HepG2 (cell line): ENCODE measurements around the gene MYH7. TPM values are rescaled to one million over a fixed set of nuclear protein-coding genes. Genes with fewer than 3 reads are reported as not detected.
A peak's percentile ranks its signal among the peaks of the same experiment; 100 is the strongest.

Source experiments
- AHR ChIP-seq: IDR thresholded peaks from 2 replicates; pipeline ENCODE4 v1.6.1; 2018; ENCODE audit warnings: missing genetic modification reagents, missing compliant biosample characterization
- ATF7-NPFF ChIP-seq: sonication (generic); formaldehyde crosslinking; IDR thresholded peaks from 2 replicates; pipeline ENCODE4 v1.8.1; 2023; ENCODE audit warnings: mild to moderate bottlenecking, low read depth, missing genetic modification reagents, moderate library complexity
- ETV5 ChIP-seq: IDR thresholded peaks from 2 replicates; pipeline ENCODE4 v1.6.1; 2018; ENCODE audit warnings: missing biosample characterization, missing genetic modification reagents, inconsistent platforms, borderline replicate concordance
- FOSL1 ChIP-seq: sonication (generic); formaldehyde crosslinking; IDR thresholded peaks from 2 replicates; pipeline ENCODE4 v1.9.0; 2021; ENCODE audit warnings: missing genetic modification reagents, borderline replicate concordance
- KAT2B ChIP-seq: fragments of 150-350 bp; IDR thresholded peaks from 2 replicates; pipeline ENCODE4 v1.6.1; 2014; ENCODE audit warnings: low read depth, low read length, borderline replicate concordance
- KAT7 ChIP-seq: IDR thresholded peaks from 2 replicates; pipeline ENCODE4 v1.6.1; 2018; ENCODE audit warnings: borderline replicate concordance, missing compliant biosample characterization
- MIER3 ChIP-seq: IDR thresholded peaks from 2 replicates; pipeline ENCODE4 v1.6.1; 2016; ENCODE audit warnings: missing compliant biosample characterization, borderline replicate concordance
- NR2F6 ChIP-seq, 2 experiments: IDR thresholded peaks; 2 replicates each; pipeline ENCODE4 v1.6.1; 2016; ENCODE audit warnings: antibody characterized with exemption in 1 of 2, mild to moderate bottlenecking in 1 of 2
- RXRA ChIP-seq: sonication (generic); formaldehyde crosslinking; IDR thresholded peaks from 2 replicates; pipeline ENCODE4 v1.5.1; 2020; ENCODE audit warnings: missing genetic modification reagents
- ZNF510 ChIP-seq: sonication (generic); formaldehyde crosslinking; IDR thresholded peaks from 2 replicates; pipeline ENCODE4 v1.4.0; 2020; ENCODE audit warnings: low read depth, mild to moderate bottlenecking, missing genetic modification reagents
- ZZZ3 ChIP-seq: sonication (generic); formaldehyde crosslinking; IDR thresholded peaks from 2 replicates; pipeline ENCODE4 v1.4.0; 2020; ENCODE audit warnings: missing genetic modification reagents, mild to moderate bottlenecking, borderline replicate concordance
- polyA plus RNA-seq, 8 experiments: library from polyadenylated mRNA; depleted of rRNA in 3 of 8; stranded (reverse) in 7 of 8; unstranded in 1 of 8; fragments of >200 nt; fragmentation: Illumina TruSeq in 4 of 8; extraction: Trizol in 4 of 8; gene quantifications; 2 replicates each; pipeline versions ENCODE4 v1.2.1 to v1.2.3, GENCODE V29; 2011 to 2016; ENCODE audit warnings: low read depth in 4 of 8, missing spikeins in 1 of 8, mixed read lengths in 1 of 8; ENCODE audit not compliant: insufficient read depth in 1 of 8
- total RNA-seq, 5 experiments: library from RNA; depleted of rRNA; stranded (reverse); fragments of >200 nt; fragmentation: Illumina TruSeq; extraction: Trizol; gene quantifications; 2 replicates each; pipeline ENCODE4 v1.2.3, GENCODE V29; 2016; ENCODE audit warnings: low read depth in 1 of 5
- TF ChIP-seq, protein P1 (sequence below), 2 experiments: sonication (generic) in 1 of 2; formaldehyde crosslinking in 1 of 2; IDR thresholded peaks; 2 replicates each; pipeline versions ENCODE4 v1.6.1 to v1.9.0; 2014 to 2022; ENCODE audit warnings: antibody characterized with exemption in 1 of 2, borderline replicate concordance in 1 of 2, inconsistent platforms in 1 of 2, low read depth in 1 of 2, missing genetic modification reagents in 1 of 2
- TF ChIP-seq, protein P2 (sequence below): sonication (generic); formaldehyde crosslinking; IDR thresholded peaks from 2 replicates; pipeline ENCODE4 v1.8.0; 2022; ENCODE audit warnings: missing genetic modification reagents, mild to moderate bottlenecking, moderate library complexity, borderline replicate concordance
- TF ChIP-seq, protein P3 (sequence below): sonication (generic); formaldehyde crosslinking; IDR thresholded peaks from 2 replicates; pipeline ENCODE4 v1.5.0; 2020; ENCODE audit warnings: missing genetic modification reagents
- TF ChIP-seq, protein P4 (sequence below): sonication (generic); formaldehyde crosslinking; IDR thresholded peaks from 2 replicates; pipeline ENCODE4 v1.5.0; 2020; ENCODE audit warnings: mild to moderate bottlenecking, low read depth, missing genetic modification reagents, borderline replicate concordance

The MYH7 gene
- total and polyA plus RNA-seq, 2 of the 13 experiments (the other 11 are each of a cell fraction or from before 2014, with no cell fraction given) = 0.04 TPM; not detected in 1

DNA sequence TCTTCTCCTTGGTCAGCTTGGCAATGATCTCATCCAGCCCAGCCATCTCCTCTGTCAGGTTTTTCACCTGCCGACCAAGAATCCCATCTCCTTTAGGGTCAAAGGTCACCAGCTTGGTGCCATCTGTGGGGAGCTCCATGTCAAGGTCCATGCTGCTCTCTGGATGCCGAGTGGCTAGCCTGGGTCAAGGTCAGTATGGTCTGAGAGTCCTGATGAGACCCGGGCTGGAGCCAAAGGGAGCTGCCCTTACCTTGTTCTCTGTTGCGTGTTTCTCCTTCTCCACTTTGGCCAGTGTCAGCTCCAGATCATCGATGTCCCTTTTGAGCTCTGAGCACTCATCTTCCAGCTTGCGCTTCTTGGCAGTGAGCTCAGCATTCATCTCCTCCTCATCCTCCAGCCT lies 11.8 kb downstream of the MYH7 start (continued):
- no peak for TF ChIP-seq AHR
- TF ChIP-seq KAT7 (CRISPR knock-in tag) = no peak
- no peak for TF ChIP-seq ZNF510 (CRISPR knock-in tag)
- no peak for TF ChIP-seq ATF7-NPFF (CRISPR knock-in tag)
- TF ChIP-seq, protein P1, sequence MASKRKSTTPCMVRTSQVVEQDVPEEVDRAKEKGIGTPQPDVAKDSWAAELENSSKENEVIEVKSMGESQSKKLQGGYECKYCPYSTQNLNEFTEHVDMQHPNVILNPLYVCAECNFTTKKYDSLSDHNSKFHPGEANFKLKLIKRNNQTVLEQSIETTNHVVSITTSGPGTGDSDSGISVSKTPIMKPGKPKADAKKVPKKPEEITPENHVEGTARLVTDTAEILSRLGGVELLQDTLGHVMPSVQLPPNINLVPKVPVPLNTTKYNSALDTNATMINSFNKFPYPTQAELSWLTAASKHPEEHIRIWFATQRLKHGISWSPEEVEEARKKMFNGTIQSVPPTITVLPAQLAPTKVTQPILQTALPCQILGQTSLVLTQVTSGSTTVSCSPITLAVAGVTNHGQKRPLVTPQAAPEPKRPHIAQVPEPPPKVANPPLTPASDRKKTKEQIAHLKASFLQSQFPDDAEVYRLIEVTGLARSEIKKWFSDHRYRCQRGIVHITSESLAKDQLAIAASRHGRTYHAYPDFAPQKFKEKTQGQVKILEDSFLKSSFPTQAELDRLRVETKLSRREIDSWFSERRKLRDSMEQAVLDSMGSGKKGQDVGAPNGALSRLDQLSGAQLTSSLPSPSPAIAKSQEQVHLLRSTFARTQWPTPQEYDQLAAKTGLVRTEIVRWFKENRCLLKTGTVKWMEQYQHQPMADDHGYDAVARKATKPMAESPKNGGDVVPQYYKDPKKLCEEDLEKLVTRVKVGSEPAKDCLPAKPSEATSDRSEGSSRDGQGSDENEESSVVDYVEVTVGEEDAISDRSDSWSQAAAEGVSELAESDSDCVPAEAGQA (IDR thresholded peaks at IDR 0.05; ENCODE audit: low read depth) = no peak
- TF ChIP-seq, protein P1 (CRISPR knock-in tag; IDR thresholded peaks at IDR 0.05; ENCODE audit: borderline replicate concordance) = no peak
- TF ChIP-seq, protein P2, sequence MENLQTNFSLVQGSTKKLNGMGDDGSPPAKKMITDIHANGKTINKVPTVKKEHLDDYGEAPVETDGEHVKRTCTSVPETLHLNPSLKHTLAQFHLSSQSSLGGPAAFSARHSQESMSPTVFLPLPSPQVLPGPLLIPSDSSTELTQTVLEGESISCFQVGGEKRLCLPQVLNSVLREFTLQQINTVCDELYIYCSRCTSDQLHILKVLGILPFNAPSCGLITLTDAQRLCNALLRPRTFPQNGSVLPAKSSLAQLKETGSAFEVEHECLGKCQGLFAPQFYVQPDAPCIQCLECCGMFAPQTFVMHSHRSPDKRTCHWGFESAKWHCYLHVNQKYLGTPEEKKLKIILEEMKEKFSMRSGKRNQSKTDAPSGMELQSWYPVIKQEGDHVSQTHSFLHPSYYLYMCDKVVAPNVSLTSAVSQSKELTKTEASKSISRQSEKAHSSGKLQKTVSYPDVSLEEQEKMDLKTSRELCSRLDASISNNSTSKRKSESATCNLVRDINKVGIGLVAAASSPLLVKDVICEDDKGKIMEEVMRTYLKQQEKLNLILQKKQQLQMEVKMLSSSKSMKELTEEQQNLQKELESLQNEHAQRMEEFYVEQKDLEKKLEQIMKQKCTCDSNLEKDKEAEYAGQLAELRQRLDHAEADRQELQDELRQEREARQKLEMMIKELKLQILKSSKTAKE (CRISPR knock-in tag) = no peak
- TF ChIP-seq, protein P3, sequence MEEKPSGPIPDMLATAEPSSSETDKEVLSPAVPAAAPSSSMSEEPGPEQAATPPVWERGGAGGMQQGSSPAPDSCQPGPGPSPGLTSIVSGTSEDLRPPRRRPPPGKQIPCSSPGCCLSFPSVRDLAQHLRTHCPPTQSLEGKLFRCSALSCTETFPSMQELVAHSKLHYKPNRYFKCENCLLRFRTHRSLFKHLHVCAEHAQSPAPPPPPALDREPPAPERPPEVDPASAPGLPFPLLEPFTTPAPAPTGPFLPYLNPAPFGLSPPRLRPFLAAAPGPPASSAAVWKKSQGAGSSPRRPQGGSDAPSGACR (CRISPR knock-in tag) = no peak
- TF ChIP-seq FOSL1 (CRISPR knock-in tag) = no peak
- no peak for TF ChIP-seq MIER3 (CRISPR knock-in tag)
- TF ChIP-seq KAT2B = no peak
- no peak for TF ChIP-seq ETV5 (CRISPR knock-in tag)
- peak; percentile 23; the same call in 1 of the 2 replicates for TF ChIP-seq NR2F6 (IDR thresholded peaks at IDR 0.05)
- no peak for TF ChIP-seq NR2F6 (CRISPR knock-in tag; IDR thresholded peaks at IDR 0.05)
- TF ChIP-seq, protein P4, sequence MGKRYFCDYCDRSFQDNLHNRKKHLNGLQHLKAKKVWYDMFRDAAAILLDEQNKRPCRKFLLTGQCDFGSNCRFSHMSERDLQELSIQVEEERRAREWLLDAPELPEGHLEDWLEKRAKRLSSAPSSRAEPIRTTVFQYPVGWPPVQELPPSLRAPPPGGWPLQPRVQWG = no peak
- TF ChIP-seq ZZZ3 (CRISPR knock-in tag) = no peak
- 0 out of 2 replicates have a peak, but pooled peaks have one; percentile 20 for TF ChIP-seq RXRA (CRISPR knock-in tag)
- TF ChIP-seq, all 625 proteins: peak for 3
